ENCODE measurements around the gene PDZRN3.

The PDZRN3 gene

DNA sequence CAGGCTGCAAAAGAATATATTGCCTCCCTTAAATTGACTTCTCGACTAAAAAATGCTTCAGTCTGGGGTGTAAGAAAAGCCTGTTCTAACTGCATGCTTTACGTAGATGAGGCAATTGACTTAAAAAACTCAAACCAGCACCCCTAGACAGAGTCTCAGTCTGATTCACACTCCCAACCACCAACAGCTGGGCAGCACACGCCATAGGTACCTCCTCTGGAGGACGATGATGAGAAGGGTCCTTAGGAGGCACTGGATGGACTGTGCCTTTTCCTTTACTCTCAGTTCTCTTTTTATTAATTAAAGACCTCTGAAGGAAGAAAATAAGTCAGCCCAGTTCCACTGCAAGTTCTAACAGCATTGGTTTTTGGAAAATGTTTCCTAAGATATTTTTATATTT is 175.0 kb downstream of the PDZRN3 start:
- no peak for DNase-seq
- in situ Hi-C loops (cut with HindIII; ENCODE audit: low pct_ligation_motif_present, low pct_unique_long_range_greater_than_20kb, low sequenced_read_pairs), result no loop called here

DNA sequence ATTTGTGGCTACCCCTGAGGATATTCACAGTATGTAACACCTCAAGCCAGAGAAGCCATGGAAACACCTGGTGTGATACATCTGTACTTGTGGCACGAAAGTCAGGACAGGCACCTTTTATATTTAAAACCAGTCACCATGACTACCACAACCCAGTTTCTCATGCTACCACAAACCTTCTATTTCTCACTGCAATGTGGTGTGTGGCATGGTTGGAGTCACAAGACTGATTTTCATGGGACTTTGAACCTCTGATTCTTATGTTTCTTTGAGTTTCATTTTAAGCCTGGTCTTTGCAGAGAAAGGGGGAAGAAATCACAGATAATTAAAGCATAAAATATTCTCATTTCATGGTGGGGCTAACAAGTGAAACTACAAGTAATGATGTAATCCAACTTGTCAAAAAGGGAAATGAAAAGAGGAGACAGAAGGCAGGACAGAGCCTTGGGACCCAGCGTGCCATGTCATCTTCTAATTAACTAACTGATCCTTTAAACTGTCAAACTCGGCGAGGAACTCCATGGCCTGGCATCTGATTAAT is 175.9 kb downstream of the PDZRN3 start:
- in situ Hi-C loops (cut with HindIII; ENCODE audit: low pct_ligation_motif_present, low pct_unique_long_range_greater_than_20kb, low sequenced_read_pairs), result no loop called here

DNA sequence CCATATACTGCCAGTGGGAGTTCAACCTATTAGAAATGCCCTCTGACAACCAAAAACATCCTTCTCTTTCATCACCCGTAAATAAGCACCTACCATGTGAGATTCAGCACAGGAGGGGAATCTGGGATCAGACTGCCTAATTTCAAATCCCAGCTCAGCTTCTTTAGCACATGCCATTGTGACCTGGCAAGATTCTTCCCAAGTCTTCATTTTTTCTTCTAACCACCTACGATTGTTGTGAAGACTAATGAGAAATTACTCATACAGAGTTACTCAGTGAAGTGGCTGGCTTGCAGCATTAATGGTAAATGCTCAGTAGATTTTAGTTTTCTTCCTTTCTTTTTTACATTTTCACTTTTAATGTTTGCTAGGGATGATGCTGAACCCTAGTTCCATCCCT is 176.7 kb downstream of the PDZRN3 start:
- DNase-seq, result no peak
- in situ Hi-C loops (cut with HindIII; ENCODE audit: low pct_ligation_motif_present, low pct_unique_long_range_greater_than_20kb, low sequenced_read_pairs), result no loop called here

More for the DNA sequence above, 175.9 kb downstream of the PDZRN3 start:
- DNase-seq, result no peak

DNA sequence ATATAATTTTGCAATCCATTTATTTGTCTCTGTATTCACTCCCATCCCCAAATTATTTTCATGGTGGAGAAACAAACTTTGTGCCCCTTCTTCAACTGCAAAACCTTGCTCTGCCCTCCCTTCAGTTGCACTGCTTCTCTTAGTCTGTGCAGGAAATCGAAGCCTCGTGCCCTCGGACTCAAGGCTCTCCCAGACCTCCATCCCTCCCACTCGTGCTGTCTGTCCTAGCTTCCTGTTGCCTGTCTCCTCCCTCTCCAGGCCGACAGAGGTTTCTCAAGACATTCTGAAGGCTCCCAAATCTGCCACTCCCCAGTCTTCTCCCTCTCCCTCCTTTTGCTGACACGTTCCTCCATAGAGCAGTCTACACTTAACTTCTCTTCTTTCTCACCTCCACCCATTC is 177.6 kb downstream of the PDZRN3 start:
- DNase-seq, result no peak
- in situ Hi-C loops (cut with HindIII; ENCODE audit: low pct_ligation_motif_present, low pct_unique_long_range_greater_than_20kb, low sequenced_read_pairs), result no loop called here

DNA sequence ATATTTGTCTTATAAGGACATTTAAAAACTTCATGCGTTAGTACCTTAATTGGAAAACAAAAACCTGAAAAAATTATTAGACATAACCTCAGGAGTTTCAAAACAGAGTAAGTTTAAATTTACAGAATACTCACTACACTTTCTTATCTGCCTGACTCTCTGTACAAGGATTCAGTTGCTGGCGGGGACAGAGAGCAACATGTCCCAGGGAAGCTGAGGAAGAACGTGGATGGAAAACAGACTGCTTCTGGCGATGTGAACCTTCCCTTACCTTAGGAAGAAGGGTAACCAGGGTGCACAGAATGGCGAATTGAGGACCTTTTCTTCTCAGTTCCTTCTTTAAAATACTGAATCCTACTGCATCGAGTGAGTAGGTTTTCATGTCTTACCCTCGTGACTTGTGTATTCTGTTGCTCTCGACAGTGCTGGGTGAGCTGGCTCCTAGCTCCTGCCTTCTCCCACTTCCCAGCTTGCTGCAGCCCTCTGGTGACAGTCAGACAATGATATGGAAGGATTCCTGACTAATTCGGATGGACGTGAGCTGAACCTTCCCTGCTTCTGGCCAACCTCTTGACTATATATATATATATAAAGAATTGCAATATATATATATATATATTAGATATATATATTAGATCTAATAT is 178.2 kb downstream of the PDZRN3 start:
- in situ Hi-C loops (cut with HindIII; ENCODE audit: low pct_ligation_motif_present, low pct_unique_long_range_greater_than_20kb, low sequenced_read_pairs), result no loop called here
- DNase-seq, result no peak

DNA sequence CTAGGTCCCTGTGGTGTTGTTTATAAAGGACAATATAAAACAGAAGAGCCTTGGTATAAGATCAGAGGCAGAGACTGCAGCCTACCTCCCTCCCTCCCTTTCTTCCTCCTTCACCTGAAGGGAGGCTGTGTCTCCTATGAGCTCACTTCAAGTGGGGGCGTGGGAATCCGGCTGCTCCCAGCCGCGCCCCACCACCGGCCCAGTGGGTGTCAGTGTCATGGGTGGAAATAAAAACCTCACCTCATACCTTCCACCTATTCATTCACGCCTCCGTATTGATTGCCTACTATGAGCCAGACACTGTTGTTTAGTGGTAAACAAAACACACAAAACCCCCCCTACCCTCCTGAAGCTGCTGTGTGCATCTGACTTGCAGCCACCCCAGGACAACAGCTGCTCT is 181.9 kb downstream of the PDZRN3 start:
- no peak for DNase-seq
- in situ Hi-C loops (cut with HindIII; ENCODE audit: low pct_ligation_motif_present, low pct_unique_long_range_greater_than_20kb, low sequenced_read_pairs), result no loop called here

DNA sequence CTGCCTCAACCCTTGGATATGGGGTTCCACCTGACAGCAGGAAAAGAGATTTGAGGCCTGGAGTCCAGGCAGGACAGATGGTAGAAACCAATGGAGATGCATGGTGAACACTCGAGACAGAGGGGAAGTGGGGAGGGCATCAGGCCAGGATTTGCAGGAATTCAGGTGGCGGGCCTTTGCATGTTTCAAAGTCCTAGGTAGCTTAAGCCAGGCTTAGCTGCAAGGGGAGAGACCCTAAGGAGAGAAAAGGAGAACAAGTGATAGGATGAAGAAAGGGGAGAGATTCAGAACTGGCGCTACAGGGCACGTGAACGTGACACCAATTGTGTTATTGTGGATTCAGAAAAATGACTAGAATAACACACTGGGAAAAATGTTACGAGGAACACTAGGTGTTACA is 182.6 kb downstream of the PDZRN3 start:
- in situ Hi-C loops (cut with HindIII; ENCODE audit: low pct_ligation_motif_present, low pct_unique_long_range_greater_than_20kb, low sequenced_read_pairs), result no loop called here
- no peak for DNase-seq

DNA sequence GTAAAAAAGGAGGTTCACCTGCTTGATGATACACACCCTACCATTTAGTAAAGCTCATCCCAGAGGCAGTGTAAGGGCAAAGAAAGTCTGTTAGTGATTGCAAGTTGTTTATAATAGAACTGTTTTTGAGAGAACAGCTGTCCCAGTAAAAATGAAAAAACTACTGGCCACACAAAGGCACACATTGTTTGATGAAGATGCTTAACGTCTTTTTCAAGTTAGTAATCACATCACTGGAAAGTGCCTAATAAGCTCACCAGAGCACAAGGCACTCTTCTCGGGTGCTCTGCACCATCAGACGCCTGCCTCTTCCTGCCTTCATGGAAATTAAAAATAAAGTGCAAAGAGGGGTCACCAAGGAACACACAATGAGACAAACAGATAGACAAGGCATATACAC is 186.9 kb downstream of the PDZRN3 start:
- DNase-seq, result no peak
- in situ Hi-C loops (cut with HindIII; ENCODE audit: low pct_ligation_motif_present, low pct_unique_long_range_greater_than_20kb, low sequenced_read_pairs), result no loop called here

DNA sequence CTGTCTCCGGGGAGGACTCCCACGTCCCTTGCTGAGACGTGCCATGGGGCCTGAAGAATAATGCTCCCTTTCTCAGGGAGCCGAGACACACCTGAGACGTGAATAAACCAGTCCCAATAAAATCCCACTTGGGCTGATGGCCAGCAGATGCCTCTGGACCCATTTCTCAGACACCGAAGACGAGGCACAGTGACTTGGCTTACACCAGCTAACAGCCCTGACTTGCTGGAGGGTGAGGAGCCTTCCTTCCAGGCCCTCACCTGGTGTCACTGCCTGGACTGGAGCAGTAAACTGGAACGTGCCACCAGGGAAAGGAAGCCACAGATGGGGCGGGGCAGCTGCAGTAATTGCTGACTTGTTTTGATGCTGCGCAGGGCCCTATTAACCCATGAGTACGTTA is 189.7 kb downstream of the PDZRN3 start:
- in situ Hi-C loops (cut with HindIII; ENCODE audit: low pct_ligation_motif_present, low pct_unique_long_range_greater_than_20kb, low sequenced_read_pairs), result no loop called here

DNA sequence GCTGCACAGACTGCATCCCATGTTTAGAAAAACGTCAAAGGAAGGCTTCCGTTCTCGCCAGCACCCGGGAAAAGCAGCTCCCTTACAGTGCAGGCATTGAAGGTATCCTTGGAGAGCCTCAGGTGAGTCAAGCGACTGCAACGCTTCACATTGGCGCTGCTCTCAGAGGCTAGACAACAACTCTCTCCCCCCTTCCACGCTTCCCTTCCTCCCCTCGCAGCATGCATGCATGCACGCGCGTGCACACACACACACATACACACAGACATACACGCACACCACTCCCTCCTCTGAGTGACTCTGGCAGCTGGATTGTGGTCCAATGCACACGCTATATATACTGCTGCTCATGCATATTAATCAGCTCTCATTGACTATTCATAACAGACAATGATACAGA is 191.1 kb downstream of the PDZRN3 start:
- DNase-seq, result no peak
- in situ Hi-C loops (cut with HindIII; ENCODE audit: low pct_ligation_motif_present, low pct_unique_long_range_greater_than_20kb, low sequenced_read_pairs), result no loop called here

More for the DNA sequence above, 189.7 kb downstream of the PDZRN3 start:
- no peak for DNase-seq

DNA sequence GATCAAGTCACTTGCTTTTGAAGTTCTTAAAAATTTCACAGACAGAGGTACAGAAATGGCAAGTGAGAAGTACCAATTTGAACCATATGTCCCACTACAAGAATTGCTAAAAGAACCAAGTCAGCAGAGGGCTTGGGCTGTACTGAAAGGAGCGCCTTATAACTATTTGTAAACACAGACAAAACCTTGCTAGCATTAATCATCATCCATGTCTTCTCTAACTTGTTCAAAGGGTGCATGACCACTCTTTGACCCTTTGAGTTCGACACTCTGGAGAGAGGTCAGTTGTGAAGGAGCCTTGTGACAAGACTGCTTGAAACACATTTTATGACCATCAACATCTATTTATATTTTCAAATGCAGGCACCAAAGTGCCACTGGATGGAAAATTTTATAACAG is 191.7 kb downstream of the PDZRN3 start:
- no peak for DNase-seq
- in situ Hi-C loops (cut with HindIII; ENCODE audit: low pct_ligation_motif_present, low pct_unique_long_range_greater_than_20kb, low sequenced_read_pairs), result no loop called here

DNA sequence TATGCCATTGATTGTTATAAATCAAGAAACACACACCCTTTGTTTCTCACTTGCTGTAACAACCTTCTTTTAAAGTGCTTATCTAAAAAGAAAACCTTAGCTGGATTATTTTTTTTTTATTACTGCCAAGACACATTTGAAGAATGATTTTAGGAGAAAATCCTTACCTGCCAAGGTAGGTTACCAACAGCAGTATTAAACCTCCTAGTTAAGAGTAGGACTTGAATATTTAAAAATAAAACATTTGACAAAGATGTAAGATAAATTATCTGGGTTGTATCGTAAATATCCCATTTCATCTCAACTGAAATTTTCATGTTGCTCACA is 192.1 kb downstream of the PDZRN3 start:
- in situ Hi-C loops (cut with HindIII; ENCODE audit: low pct_ligation_motif_present, low pct_unique_long_range_greater_than_20kb, low sequenced_read_pairs), result no loop called here
- DNase-seq, result no peak

DNA sequence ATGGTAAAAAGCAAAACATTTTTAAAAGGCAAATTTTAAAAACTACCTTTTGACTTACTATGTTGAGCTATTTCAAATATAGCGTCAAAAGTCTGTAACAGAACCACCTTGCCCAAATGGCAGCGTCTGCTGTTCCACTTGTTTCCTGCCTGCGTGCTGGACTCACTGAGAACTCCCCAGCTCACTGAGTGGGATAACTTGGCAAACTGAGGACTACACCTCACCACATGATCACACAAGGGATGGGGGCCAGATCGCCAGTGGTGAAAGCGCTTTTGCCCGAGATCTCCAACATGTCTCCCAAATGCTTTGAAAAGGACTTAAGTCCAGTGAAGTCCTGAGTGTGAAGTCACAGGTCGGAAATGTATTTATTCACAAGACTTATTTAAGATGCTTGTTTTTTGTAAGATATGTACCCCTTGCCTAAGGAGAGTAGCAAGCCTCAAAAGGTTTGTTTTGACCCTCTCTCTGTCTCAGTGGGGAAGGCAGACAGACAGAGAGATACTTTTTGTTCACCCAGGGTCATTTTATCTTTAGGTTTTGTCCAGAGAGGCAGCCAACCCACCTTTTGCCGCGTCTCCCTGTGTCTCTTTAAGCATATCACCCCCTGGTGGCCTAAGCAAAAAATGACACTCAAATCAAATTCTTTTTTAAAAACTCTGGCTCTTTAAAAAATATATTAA is 192.6 kb downstream of the PDZRN3 start:
- peak; percentile 43 for DNase-seq
- in situ Hi-C loops (cut with HindIII; ENCODE audit: low pct_ligation_motif_present, low pct_unique_long_range_greater_than_20kb, low sequenced_read_pairs), result no loop called here

DNA sequence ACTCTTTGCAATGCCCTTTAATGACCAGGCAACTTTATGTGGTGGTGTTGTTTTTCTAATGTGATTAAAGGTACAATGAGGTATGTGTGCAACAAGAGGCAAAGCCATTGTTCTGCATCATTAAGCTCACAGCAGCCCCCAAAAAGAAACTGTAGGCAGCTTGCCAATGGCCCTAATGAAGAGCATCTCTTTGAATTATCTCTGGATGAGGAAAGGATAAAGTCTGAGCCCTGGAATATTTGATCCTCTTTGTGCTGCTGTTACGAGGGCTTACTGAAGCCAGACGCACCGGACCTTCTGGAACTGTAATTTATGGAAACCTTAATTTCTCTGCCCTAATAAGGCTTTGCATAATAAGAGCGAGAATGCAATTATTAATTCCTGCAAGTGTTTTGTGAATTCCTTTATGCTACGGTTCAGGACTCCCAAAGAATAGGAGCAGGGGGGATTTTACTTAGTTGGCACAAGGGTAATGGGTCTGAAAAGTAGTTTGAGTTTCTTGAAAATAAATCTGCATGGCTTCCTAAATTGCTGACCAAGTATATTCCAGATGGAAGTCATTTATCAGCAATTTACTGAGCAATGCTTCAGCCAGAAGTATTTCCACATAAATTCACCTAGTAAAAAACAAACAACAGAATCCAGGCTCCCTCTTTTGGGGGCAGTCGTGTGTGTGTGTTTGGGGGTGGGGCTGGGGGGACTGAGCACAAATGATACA is 193.4 kb downstream of the PDZRN3 start:
- DNase-seq, result no peak
- in situ Hi-C loops (cut with HindIII; ENCODE audit: low pct_ligation_motif_present, low pct_unique_long_range_greater_than_20kb, low sequenced_read_pairs), result no loop called here

DNA sequence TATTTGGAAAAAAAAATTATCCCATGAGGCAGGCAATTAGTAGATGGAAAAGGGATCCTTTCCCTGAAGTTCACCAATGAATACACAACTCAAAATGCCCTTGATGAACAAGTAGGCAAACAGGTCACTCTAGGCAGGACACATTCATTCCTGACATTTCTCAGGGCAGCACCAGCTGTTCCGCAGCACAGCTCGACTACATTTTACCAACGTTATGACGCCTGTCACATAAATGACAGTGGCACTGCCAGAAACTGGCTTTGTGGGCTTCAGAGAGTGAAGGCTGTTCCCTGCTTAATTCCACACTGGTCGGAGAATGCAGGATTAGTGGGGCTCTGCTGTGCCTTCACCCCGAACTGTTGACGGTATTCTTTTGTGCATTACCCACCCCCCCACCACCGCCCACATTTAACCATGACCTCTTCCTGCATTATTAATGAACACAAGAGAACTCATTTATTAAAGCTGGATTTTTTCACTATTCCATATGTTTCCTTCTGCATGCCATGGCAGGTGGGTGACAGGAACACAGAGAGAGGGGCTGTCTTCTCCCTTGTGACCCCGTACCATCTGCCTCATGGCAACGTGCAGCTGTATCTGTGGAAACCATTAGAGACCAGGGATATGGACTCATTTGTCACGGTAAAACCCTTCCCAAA is 197.6 kb downstream of the PDZRN3 start:
- in situ Hi-C loops (cut with HindIII; ENCODE audit: low pct_ligation_motif_present, low pct_unique_long_range_greater_than_20kb, low sequenced_read_pairs), result no loop called here
- no peak for DNase-seq

DNA sequence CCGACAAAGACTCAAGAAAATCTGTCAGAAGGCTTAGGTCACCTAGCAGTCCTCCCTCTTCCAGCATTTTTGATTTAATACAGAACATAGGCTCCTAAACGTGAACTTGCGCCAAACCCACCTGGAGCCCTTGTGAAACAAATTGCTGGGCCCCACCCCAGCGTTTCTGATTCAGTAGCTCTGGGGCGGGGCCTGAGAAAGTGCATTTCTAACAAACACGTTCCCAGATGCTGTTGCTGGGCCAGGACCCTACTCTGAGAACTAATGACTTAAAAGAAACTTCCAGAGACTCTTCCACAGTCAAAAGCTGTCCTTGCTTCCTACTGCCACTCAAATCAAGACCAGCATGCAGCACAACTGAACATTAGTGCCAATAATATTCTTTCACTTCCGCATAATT is 198.1 kb downstream of the PDZRN3 start:
- in situ Hi-C loops (cut with HindIII; ENCODE audit: low pct_ligation_motif_present, low pct_unique_long_range_greater_than_20kb, low sequenced_read_pairs), result no loop called here
- no peak for DNase-seq

DNA sequence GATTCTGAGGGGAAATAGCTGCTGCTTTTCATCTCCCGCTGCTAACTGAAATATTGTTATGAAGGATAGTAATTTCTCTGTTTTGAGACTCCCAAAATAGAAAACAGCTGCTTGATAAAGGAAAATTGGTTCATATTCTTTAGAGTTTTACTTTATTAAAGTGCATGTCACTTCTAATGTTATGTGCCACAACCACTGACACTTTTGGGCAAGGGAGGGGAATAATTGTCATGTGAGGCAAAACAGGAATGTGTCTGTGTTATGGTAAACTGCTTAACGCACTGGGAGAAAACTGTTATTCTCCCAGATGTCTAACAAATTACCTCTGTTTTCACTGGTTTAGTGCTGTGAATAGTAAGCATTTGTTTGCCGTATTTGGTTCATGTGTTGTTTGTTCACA is 201.6 kb downstream of the PDZRN3 start:
- in situ Hi-C loops (cut with HindIII; ENCODE audit: low pct_ligation_motif_present, low pct_unique_long_range_greater_than_20kb, low sequenced_read_pairs), result no loop called here
- DNase-seq, result no peak

DNA sequence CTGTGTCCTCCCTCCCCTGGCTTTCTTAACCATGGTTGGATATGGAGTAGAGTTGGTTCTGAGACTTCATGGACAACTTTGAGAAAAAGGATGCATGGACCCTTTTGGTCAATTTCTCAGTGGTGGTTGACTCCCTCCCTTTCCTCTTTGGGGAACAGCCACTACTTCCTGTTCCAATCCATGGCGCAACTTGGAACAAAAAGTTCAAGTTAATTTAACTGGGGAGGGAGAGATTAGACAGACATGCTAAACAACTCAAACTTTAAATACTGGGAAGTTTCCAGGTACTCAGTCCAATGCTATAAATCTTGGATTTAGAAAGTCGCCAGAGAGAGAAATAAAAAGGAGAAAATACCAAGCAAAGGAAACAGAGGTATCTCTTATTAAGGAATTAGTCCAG is 202.2 kb downstream of the PDZRN3 start:
- in situ Hi-C loops (cut with HindIII; ENCODE audit: low pct_ligation_motif_present, low pct_unique_long_range_greater_than_20kb, low sequenced_read_pairs), result no loop called here
- no peak for DNase-seq

DNA sequence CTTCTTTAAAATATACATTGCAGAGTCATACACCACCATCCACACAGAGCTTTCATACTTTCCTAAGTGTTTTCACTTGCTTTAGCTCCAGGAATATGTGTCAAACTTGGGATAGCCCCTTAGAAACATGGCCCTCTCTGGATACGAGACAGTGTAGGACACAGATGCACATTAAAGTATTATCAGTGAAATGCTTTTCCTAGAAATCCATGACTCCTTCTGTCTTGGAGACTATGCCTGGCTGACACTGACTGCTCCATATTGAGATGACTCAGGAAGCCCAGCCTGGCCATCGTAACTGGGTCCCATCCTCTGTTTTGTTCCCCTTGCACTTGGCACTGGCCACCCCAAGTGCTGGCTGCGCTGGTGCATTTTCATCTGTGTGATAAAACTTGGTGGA is 204.8 kb downstream of the PDZRN3 start:
- DNase-seq, result no peak
- in situ Hi-C loops (cut with HindIII; ENCODE audit: low pct_ligation_motif_present, low pct_unique_long_range_greater_than_20kb, low sequenced_read_pairs), result no loop called here

Data from ACHN (cell line).